C4-2B (cell line): ENCODE results near the gene ADAM22.

Experiments used
- CTCF ChIP-seq: fragments of 450-650 bp; conservative IDR thresholded peaks from 2 replicates; pipeline ENCODE4 v1.5.1; 2017; ENCODE audit warnings: mild to moderate bottlenecking
- ZFX ChIP-seq: fragments of 450-650 bp; IDR thresholded peaks from 2 replicates; pipeline ENCODE4 v1.6.1; 2017

GRCh38 chr7:88020953-88021665 is 87.1 kb downstream of the ADAM22 start:
- TF ChIP-seq CTCF: no peak
- no peak for TF ChIP-seq ZFX
